ENCODE data around the gene MRPL17.

Gene MRPL17

DNA sequence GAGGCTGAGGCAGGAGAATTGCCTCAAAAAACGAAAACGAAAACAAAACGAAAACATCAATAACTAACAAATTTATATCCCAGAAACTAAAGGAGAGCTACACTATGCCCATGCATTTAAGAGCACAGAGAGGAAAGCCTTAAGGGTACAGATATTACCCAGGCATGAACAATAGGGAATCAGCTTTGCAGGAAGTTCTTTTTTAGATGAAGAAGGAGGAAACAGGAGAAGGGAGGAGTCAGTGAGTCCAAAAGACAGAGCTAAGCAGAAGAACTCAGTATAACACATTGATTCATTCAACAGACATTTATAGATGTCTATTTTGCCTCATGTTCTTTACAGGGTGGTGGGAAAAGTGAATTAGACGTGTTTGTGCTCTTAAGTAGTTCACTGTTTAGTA is 8.3 kb downstream of the MRPL17 start:
- Mint-ChIP-seq H3K27me3 (ENCODE audit: low read depth, poor library complexity) (peaks cover 3% of the 10 kb centered on the region), H3K4me1 (no peaks in the 10 kb centered on the region), H3K4me3 (no peak overlapping the region), H3K9me3 (no peaks in the 10 kb centered on the region), H3K36me3 (ENCODE audit: low read depth) (peaks cover 9% of the 10 kb centered on the region), H3K27ac (no peak overlapping the region)
- DNase-seq = no peak
- TF ChIP-seq, protein P1, sequence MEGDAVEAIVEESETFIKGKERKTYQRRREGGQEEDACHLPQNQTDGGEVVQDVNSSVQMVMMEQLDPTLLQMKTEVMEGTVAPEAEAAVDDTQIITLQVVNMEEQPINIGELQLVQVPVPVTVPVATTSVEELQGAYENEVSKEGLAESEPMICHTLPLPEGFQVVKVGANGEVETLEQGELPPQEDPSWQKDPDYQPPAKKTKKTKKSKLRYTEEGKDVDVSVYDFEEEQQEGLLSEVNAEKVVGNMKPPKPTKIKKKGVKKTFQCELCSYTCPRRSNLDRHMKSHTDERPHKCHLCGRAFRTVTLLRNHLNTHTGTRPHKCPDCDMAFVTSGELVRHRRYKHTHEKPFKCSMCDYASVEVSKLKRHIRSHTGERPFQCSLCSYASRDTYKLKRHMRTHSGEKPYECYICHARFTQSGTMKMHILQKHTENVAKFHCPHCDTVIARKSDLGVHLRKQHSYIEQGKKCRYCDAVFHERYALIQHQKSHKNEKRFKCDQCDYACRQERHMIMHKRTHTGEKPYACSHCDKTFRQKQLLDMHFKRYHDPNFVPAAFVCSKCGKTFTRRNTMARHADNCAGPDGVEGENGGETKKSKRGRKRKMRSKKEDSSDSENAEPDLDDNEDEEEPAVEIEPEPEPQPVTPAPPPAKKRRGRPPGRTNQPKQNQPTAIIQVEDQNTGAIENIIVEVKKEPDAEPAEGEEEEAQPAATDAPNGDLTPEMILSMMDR (IDR thresholded peaks at IDR 0.05) = no peak

DNA sequence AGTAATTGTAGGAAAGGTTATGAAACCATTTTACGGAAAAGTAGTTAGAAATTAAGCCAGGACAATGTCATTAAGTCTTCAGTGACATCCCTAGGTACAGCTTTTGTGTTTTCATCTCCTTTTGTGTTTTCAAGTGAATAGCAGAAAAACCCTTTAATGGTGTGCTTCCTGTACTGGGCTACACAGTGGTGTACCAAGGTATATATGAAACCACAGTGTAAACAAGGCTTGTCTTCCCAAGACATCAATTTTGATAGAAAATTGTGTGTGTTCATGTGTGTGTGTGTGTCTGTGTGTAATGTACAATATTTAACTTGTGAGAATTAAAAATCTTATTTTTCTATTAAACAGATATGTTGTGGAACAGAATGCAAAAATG is 8.9 kb downstream of the MRPL17 start:
- H3K9me3 Mint-ChIP-seq = no peaks in the 10 kb centered on the region
- no peaks in the 10 kb centered on the region for H3K4me1 Mint-ChIP-seq
- H3K36me3 Mint-ChIP-seq (ENCODE audit: low read depth) = peaks cover 2% of the 10 kb centered on the region
- no peak for DNase-seq
- TF ChIP-seq, protein P1 (IDR thresholded peaks at IDR 0.05) = no peak
- no peak overlapping the region for H3K4me3 Mint-ChIP-seq
- H3K27me3 Mint-ChIP-seq (ENCODE audit: low read depth, poor library complexity) = peaks cover 3% of the 10 kb centered on the region
- H3K27ac Mint-ChIP-seq = no peak overlapping the region

GRCh38 chr11:6673523-6674218 is 9.5 kb downstream of the MRPL17 start:
- TF ChIP-seq, protein P1 (IDR thresholded peaks at IDR 0.05) = no peak
- no peaks in the 10 kb centered on the region for H3K9me3 Mint-ChIP-seq
- H3K27ac Mint-ChIP-seq = no peak overlapping the region
- H3K27me3 Mint-ChIP-seq (ENCODE audit: low read depth, poor library complexity) = peaks cover 3% of the 10 kb centered on the region
- H3K4me3 Mint-ChIP-seq = no peak overlapping the region
- no peaks in the 10 kb centered on the region for H3K36me3 Mint-ChIP-seq (ENCODE audit: low read depth)
- H3K4me1 Mint-ChIP-seq = no peaks in the 10 kb centered on the region
- DNase-seq = no peak

DNA sequence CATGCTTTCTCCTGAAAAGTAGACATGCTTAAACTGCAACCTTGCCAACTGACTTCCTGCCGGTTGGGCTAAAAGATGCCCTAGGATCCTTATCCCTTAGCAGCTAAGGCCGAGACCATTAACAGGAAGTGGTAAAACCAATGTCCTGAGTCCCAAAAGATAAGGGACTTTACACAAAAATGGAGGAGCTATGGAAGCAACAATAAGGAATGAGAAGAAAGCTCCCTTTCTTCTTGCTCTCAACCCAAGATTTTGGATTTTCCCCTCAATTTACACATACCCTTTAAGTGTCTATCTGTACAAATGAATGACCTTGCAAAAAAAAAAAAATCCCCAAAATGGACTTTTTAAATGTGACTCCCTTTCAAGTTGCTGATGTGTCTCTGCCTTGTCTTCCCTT is 11.1 kb downstream of the MRPL17 start:
- H3K9me3 Mint-ChIP-seq = no peaks in the 10 kb centered on the region
- H3K27me3 Mint-ChIP-seq (ENCODE audit: low read depth, poor library complexity) = peaks cover 8% of the 10 kb centered on the region
- TF ChIP-seq, protein P1 (IDR thresholded peaks at IDR 0.05) = no peak
- no peak for DNase-seq
- H3K4me3 Mint-ChIP-seq = no peak overlapping the region
- H3K36me3 Mint-ChIP-seq (ENCODE audit: low read depth) = no peaks in the 10 kb centered on the region
- H3K27ac Mint-ChIP-seq = no peak overlapping the region
- no peaks in the 10 kb centered on the region for H3K4me1 Mint-ChIP-seq

GRCh38 chr11:6670202-6670830 is 12.8 kb downstream of the MRPL17 start:
- no peak overlapping the region for H3K27ac Mint-ChIP-seq
- H3K9me3 Mint-ChIP-seq = peaks cover 4% of the 10 kb centered on the region
- no peak overlapping the region for H3K4me3 Mint-ChIP-seq
- H3K4me1 Mint-ChIP-seq = no peaks in the 10 kb centered on the region
- DNase-seq = no peak
- TF ChIP-seq, protein P1 (IDR thresholded peaks at IDR 0.05) = no peak
- H3K36me3 Mint-ChIP-seq (ENCODE audit: low read depth) = no peaks in the 10 kb centered on the region
- peaks cover 22% of the 10 kb centered on the region for H3K27me3 Mint-ChIP-seq (ENCODE audit: low read depth, poor library complexity)

Data from nephron progenitor cell (in vitro differentiated cells).